ENCODE results near the gene ERP29. TPM values are rescaled to one million over a fixed set of nuclear protein-coding genes. Genes with fewer than 3 reads are reported as not detected.

Gene ERP29
- total RNA-seq, 2 donors from 2014 or later = 152 to 183 TPM

DNA sequence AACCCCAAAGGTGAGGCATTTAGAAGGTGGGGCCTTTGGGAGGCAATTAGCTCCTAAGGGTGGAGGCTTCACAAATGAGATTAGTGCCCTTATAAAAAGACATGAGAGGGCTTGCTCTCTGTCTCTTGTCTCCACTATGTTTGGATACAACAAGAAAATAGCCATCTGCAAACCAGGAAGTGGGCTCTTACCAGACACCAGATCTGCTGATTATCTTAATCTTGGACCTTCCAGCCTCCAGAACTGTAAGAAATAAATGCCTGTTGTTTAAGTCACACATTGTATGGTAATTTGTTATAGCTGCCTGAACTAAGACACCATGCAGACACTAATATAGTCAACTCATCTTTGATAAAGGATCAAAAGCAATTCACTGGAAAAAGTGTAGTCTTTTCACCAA, 34.7 kb upstream of the ERP29 start:
- Histone ChIP-seq H3K4me3 (ENCODE audit: low read length) (no peak overlapping the region), H3K4me1 (ENCODE audit: control insufficient read depth, insufficient read depth, low read length) (no peaks in the 10 kb centered on the region), H3K9ac (ENCODE audit: extremely low read depth, low read length, poor library complexity, severe bottlenecking) (no peak overlapping the region), H3K27me3 (ENCODE audit: control insufficient read depth, insufficient read depth, low read length, poor library complexity, severe bottlenecking) (no peaks in the 10 kb centered on the region), H3K9me3 (ENCODE audit: control insufficient read depth, low read length) (peaks cover 2% of the 10 kb centered on the region), H3K36me3 (ENCODE audit: control insufficient read depth, insufficient read depth, low read length) (no peaks in the 10 kb centered on the region), H3K27ac (ENCODE audit: low read depth, low read length) (no peak overlapping the region)
- peaks cover 5% of the 10 kb centered on the region for H3K36me3 Mint-ChIP-seq (ENCODE audit: low read depth)
- DNase-seq = no peak
- H3K4me1 Mint-ChIP-seq = peaks cover 5% of the 10 kb centered on the region
- H3K9me3 Mint-ChIP-seq = no peaks in the 10 kb centered on the region
- no peaks in the 10 kb centered on the region for H3K27me3 Mint-ChIP-seq (ENCODE audit: insufficient read depth)
- no peak overlapping the region for H3K27ac Mint-ChIP-seq
- TF ChIP-seq, protein P1, sequence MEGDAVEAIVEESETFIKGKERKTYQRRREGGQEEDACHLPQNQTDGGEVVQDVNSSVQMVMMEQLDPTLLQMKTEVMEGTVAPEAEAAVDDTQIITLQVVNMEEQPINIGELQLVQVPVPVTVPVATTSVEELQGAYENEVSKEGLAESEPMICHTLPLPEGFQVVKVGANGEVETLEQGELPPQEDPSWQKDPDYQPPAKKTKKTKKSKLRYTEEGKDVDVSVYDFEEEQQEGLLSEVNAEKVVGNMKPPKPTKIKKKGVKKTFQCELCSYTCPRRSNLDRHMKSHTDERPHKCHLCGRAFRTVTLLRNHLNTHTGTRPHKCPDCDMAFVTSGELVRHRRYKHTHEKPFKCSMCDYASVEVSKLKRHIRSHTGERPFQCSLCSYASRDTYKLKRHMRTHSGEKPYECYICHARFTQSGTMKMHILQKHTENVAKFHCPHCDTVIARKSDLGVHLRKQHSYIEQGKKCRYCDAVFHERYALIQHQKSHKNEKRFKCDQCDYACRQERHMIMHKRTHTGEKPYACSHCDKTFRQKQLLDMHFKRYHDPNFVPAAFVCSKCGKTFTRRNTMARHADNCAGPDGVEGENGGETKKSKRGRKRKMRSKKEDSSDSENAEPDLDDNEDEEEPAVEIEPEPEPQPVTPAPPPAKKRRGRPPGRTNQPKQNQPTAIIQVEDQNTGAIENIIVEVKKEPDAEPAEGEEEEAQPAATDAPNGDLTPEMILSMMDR (conservative IDR thresholded peaks at IDR 0.05) = no peak
- H3K4me3 Mint-ChIP-seq = no peak overlapping the region

- Histone ChIP-seq H3K4me3 (ENCODE audit: low read length) (no peak overlapping the region), H3K9ac (ENCODE audit: extremely low read depth, low read length, poor library complexity, severe bottlenecking) (no peak overlapping the region), H3K36me3 (ENCODE audit: control insufficient read depth, insufficient read depth, low read length) (no peaks in the 10 kb centered on the region), H3K27me3 (ENCODE audit: control insufficient read depth, insufficient read depth, low read length, poor library complexity, severe bottlenecking) (no peaks in the 10 kb centered on the region), H3K9me3 (ENCODE audit: control insufficient read depth, low read length) (no peaks in the 10 kb centered on the region), H3K4me1 (ENCODE audit: control insufficient read depth, insufficient read depth, low read length) (no peaks in the 10 kb centered on the region), H3K27ac (ENCODE audit: low read depth, low read length) (no peak overlapping the region)
- Mint-ChIP-seq H3K27ac (no peak overlapping the region), H3K36me3 (ENCODE audit: low read depth) (peaks cover 5% of the 10 kb centered on the region), H3K4me1 (peaks cover under 1% of the 10 kb centered on the region), H3K9me3 (no peaks in the 10 kb centered on the region), H3K27me3 (ENCODE audit: insufficient read depth) (no peaks in the 10 kb centered on the region), H3K4me3 (no peak overlapping the region)
- no peak for DNase-seq
- WGBS, 2 experiments (ENCODE audit: insufficient coverage in 1 of 2, insufficient read length in 1 of 2) = 83 to 96% methylated on average over 1 to 4 of the region's 5 CpGs
- TF ChIP-seq, protein P1 (conservative IDR thresholded peaks at IDR 0.05) = no peak
Measured at GRCh38 chr12:111980598-111980997, 32.6 kb upstream of the ERP29 start.

GRCh38 chr12:111981987-111982386, 31.2 kb upstream of the ERP29 start:
- no peaks in the 10 kb centered on the region for H3K4me1 ChIP-seq (ENCODE audit: control insufficient read depth, insufficient read depth, low read length)
- no peak overlapping the region for H3K27ac Mint-ChIP-seq
- H3K4me1 Mint-ChIP-seq = no peaks in the 10 kb centered on the region
- no peak overlapping the region for H3K9ac ChIP-seq (ENCODE audit: extremely low read depth, low read length, poor library complexity, severe bottlenecking)
- H3K27ac ChIP-seq (ENCODE audit: low read depth, low read length) = no peak overlapping the region
- no peaks in the 10 kb centered on the region for H3K36me3 ChIP-seq (ENCODE audit: control insufficient read depth, insufficient read depth, low read length)
- H3K4me3 ChIP-seq (ENCODE audit: low read length) = no peak overlapping the region
- H3K27me3 Mint-ChIP-seq (ENCODE audit: insufficient read depth) = no peaks in the 10 kb centered on the region
- no peaks in the 10 kb centered on the region for H3K9me3 Mint-ChIP-seq
- H3K9me3 ChIP-seq (ENCODE audit: control insufficient read depth, low read length) = no peaks in the 10 kb centered on the region
- TF ChIP-seq, protein P1 (conservative IDR thresholded peaks at IDR 0.05) = no peak
- peaks cover 5% of the 10 kb centered on the region for H3K36me3 Mint-ChIP-seq (ENCODE audit: low read depth)
- H3K27me3 ChIP-seq (ENCODE audit: control insufficient read depth, insufficient read depth, low read length, poor library complexity, severe bottlenecking) = no peaks in the 10 kb centered on the region
- 86 to 90% methylated on average over 1 to 2 of the region's 2 CpGs for WGBS, 2 experiments (ENCODE audit: insufficient coverage in 1 of 2, insufficient read length in 1 of 2)
- no peak for DNase-seq
- H3K4me3 Mint-ChIP-seq = no peak overlapping the region

All from endodermal cell (in vitro differentiated cells).